ENCODE results near the gene MB21D2.

Gene MB21D2

DNA sequence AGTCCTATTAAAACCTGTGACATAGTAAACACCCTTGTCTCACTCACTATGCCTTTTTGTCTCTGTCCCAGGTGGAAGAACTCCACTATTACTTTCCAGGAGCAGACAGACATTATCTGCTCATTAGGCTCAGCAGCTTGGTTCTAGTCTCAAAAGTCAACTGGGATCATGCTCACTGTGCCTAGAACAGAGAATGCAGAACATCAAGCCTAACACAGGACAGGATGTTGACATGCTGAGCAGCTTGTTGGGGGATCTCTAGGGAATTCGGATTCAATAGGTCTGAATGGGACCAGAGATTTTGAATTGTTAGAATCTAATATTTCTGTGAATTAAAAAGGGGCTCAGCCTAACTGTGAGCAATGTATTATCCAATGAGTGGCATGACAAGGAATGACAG is 6.4 kb downstream of the MB21D2 start:
- TF ChIP-seq, protein P1, sequence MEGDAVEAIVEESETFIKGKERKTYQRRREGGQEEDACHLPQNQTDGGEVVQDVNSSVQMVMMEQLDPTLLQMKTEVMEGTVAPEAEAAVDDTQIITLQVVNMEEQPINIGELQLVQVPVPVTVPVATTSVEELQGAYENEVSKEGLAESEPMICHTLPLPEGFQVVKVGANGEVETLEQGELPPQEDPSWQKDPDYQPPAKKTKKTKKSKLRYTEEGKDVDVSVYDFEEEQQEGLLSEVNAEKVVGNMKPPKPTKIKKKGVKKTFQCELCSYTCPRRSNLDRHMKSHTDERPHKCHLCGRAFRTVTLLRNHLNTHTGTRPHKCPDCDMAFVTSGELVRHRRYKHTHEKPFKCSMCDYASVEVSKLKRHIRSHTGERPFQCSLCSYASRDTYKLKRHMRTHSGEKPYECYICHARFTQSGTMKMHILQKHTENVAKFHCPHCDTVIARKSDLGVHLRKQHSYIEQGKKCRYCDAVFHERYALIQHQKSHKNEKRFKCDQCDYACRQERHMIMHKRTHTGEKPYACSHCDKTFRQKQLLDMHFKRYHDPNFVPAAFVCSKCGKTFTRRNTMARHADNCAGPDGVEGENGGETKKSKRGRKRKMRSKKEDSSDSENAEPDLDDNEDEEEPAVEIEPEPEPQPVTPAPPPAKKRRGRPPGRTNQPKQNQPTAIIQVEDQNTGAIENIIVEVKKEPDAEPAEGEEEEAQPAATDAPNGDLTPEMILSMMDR (IDR thresholded peaks at IDR 0.05; ENCODE audit: control insufficient read depth, insufficient read depth, low read depth, low read length, missing control alignments) = no peak
- H3K4me3 ChIP-seq (ENCODE audit: control insufficient read depth, low read depth, low read length) = no peak overlapping the region
- no peak for DNase-seq (ENCODE audit: low read depth)

- H3K4me3 ChIP-seq (ENCODE audit: control insufficient read depth, low read depth, low read length) = no peak overlapping the region
- no peak for DNase-seq (ENCODE audit: low read depth)
- TF ChIP-seq, protein P1 (IDR thresholded peaks at IDR 0.05; ENCODE audit: control insufficient read depth, insufficient read depth, low read depth, low read length, missing control alignments) = no peak
Measured at GRCh38 chr3:192907784-192908183, 9.9 kb downstream of the MB21D2 start.

- TF ChIP-seq, protein P1 (IDR thresholded peaks at IDR 0.05; ENCODE audit: control insufficient read depth, insufficient read depth, low read depth, low read length, missing control alignments) = no peak
- DNase-seq (ENCODE audit: low read depth) = no peak
- no peak overlapping the region for H3K4me3 ChIP-seq (ENCODE audit: control insufficient read depth, low read depth, low read length)
Measured at GRCh38 chr3:192906940-192907339, 10.7 kb downstream of the MB21D2 start.

DNA sequence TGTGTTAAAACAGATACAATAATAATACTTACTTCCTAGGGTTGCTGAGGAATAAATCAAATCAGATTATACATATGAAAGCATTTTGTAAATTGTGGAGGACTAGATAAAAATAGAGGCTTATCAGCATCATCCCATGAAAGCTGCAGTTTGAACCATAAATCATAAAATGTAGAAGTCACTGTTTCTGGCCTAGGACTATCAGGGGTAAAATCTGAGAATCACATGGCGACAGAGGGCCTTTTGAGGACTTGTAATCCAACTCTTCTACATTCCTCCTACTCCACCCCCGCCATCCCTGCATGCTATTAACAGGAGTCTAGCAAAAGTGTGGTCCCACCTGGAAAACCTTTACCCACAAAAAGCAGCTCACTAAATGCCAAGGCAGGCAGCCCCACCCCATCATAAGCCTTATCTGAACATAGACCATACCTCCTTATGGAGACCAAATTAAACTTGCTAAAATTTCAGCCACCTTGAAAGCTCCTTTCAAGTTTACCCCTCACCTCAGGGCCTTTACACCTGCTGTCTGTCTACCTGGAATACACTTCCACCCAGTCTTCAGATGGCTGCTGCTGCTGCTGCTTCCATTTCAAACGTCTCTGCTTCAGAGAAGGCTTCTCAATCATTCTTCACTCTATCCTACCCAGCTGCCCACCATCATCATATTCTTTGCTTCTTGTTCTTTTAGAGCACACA is 11.5 kb downstream of the MB21D2 start:
- TF ChIP-seq, protein P1 (IDR thresholded peaks at IDR 0.05; ENCODE audit: control insufficient read depth, insufficient read depth, low read depth, low read length, missing control alignments) = no peak
- DNase-seq (ENCODE audit: low read depth) = no peak
- no peak overlapping the region for H3K4me3 ChIP-seq (ENCODE audit: control insufficient read depth, low read depth, low read length)

- DNase-seq (ENCODE audit: low read depth) = no peak
- no peak overlapping the region for H3K4me3 ChIP-seq (ENCODE audit: control insufficient read depth, low read depth, low read length)
- TF ChIP-seq, protein P1 (IDR thresholded peaks at IDR 0.05; ENCODE audit: control insufficient read depth, insufficient read depth, low read depth, low read length, missing control alignments) = no peak
Measured at GRCh38 chr3:192904632-192905289, 12.9 kb downstream of the MB21D2 start.

GRCh38 chr3:192902549-192902948 is 15.1 kb downstream of the MB21D2 start:
- DNase-seq (ENCODE audit: low read depth) = no peak
- TF ChIP-seq, protein P1 (IDR thresholded peaks at IDR 0.05; ENCODE audit: control insufficient read depth, insufficient read depth, low read depth, low read length, missing control alignments) = no peak
- no peak overlapping the region for H3K4me3 ChIP-seq (ENCODE audit: control insufficient read depth, low read depth, low read length)

Data from AG09309 (cell line).